ENCODE results near the gene AGXT. TPM values are rescaled to one million over a fixed set of nuclear protein-coding genes. Genes with fewer than 3 reads are reported as not detected.

Gene AGXT
- total and polyA plus RNA-seq, 2 of the 8 experiments (the other 6 are each of a cell fraction or from before 2014, with no cell fraction given) = 0.03 TPM; not detected in 1

DNA sequence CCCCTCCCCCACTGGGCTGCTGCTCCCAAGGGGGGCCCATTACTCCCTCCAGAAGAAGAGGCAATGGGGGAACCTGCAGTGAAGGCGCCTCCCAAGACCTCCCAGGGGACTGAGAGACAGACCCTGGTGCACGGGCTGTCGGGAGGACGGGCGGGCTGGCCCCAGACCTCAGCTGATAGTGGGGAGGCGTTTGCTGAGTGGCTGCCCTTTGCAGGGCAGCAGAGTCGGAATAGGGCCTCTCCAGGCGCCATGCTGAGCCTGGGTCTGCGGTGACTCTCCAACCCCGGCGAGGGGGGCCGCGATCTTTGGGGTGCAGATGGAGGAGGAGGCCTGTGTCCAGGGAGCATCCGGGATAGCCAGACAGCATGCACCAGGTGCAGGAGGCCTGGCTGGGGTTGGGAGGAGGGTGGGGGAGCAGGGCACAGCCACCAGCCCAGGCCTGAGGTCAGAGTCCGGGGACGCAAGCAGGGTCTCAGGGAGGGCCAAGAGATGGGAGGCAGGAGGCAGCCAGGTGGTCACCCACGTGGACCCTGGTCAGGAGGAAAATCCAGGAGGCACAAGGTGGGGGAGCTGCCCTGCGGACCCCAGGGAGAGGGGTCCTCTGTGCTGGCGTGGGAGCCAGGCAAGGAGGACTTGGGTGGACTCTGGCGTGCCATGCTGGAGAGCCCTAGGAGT lies 48.5 kb downstream of the AGXT start:
- POLR2A ChIA-PET (ENCODE audit: partially characterized antibody) = no interaction called here
- no peak for FAIRE-seq
- Histone ChIP-seq H3K27me3 (replicated peaks in 1 of 4; ENCODE audit: control insufficient read depth in 3 of 4, extremely low read depth in 1 of 4, insufficient read depth in 3 of 4, low read length in 3 of 4) (peaks cover 1 to 9% (median 9%) of the 10 kb centered on the region in 4 experiments; a peak in 6 of 7 replicates), H3K4me1 (replicated peaks in 1 of 4; ENCODE audit: control insufficient read depth in 3 of 4, insufficient read depth in 4 of 4, low read length in 3 of 4) (peaks cover 0 to 6% (median 3%) of the 10 kb centered on the region in 4 experiments; a peak in 4 of 7 replicates), H2BK12ac (ENCODE audit: low read depth, low read length) (no peak overlapping the region), H3K36me3 (ENCODE audit: control insufficient read depth in 2 of 4, insufficient read depth in 4 of 4, low read length in 3 of 4) (no peaks in the 10 kb centered on the region), H3K56ac (replicated peaks; ENCODE audit: insufficient read length, low read depth, low read length) (no peak overlapping the region), H3K23me2 (ENCODE audit: low read depth, low read length) (peaks cover 4% of the 10 kb centered on the region; the same call in 1 of the 2 replicates), H2BK120ac (replicated peaks; ENCODE audit: low read depth, low read length) (no peak overlapping the region), H3K14ac (ENCODE audit: insufficient read length) (no peak overlapping the region), H3K23ac (ENCODE audit: insufficient read length) (no peak overlapping the region), H2AK5ac (ENCODE audit: low read depth, low read length) (no peak overlapping the region), H2AFZ (ENCODE audit: low read length) (peak overlapping the region; percentile 24; the same call in 1 of the 2 replicates), H4K5ac (ENCODE audit: insufficient read length, low read depth, low read length) (no peak overlapping the region), H3K79me1 (ENCODE audit: low read depth, low read length) (no peaks in the 10 kb centered on the region), H2BK20ac (ENCODE audit: low read length) (no peak overlapping the region), H3K79me2 (ENCODE audit: control insufficient read depth in 1 of 2, insufficient read depth in 2 of 2, low read length in 2 of 2) (no peaks in the 10 kb centered on the region), H4K91ac (replicated peaks; ENCODE audit: insufficient read length, low read length) (no peak overlapping the region), H2BK5ac (ENCODE audit: low read depth, low read length) (no peak overlapping the region), H3K4ac (replicated peaks; ENCODE audit: insufficient read length, low read depth, low read length) (no peak overlapping the region), H3K4me2 (ENCODE audit: insufficient read depth in 1 of 2, low read depth in 2 of 2, low read length in 2 of 2) (peak overlapping the region; percentile 59 to 83; a peak in 3 of 4 replicates), H3K9ac (replicated peaks in 1 of 4; ENCODE audit: extremely low read depth in 1 of 4, low read depth in 3 of 4, low read length in 3 of 4) (no peak overlapping the region), H3K4me3 (ENCODE audit: extremely low read depth in 1 of 4, insufficient read depth in 2 of 4, low read depth in 3 of 4, low read length in 4 of 4) (peak overlapping the region in 2 of 4 experiments; percentile 34 to 60; a peak in 4 of 8 replicates), H3K9me3 (ENCODE audit: insufficient read depth in 2 of 2, low read depth in 1 of 2, low read length in 1 of 2) (no peaks in the 10 kb centered on the region), H2BK15ac (ENCODE audit: low read length) (no peak overlapping the region), H4K8ac (ENCODE audit: extremely low read depth, insufficient read depth, low read length) (no peak overlapping the region), H3K18ac (ENCODE audit: extremely low read depth, low read length) (no peak overlapping the region), H4K20me1 (replicated peaks in 1 of 2; ENCODE audit: control insufficient read depth in 1 of 2, insufficient read depth in 2 of 2, low read length in 2 of 2) (peaks cover 2 to 4% of the 10 kb centered on the region in 2 experiments), H3K27ac (ENCODE audit: low read depth, low read length) (no peak overlapping the region)
- DNase-seq (ENCODE audit: low read depth in 1 of 2, low spot score in 2 of 2) = peak in 1 of 2 experiments; percentile 58
- 88% methylated on average over 19 of the region's 20 CpGs; no CpG with 5 or more reads in 1 of the 2 experiments for WGBS, 2 experiments (ENCODE audit: extremely low coverage in 1 of 2, insufficient coverage in 1 of 2, insufficient read length in 1 of 2, insufficient replicate concordance in 2 of 2, low coverage in 1 of 2, low lambda C conversion rate in 2 of 2, missing lambda C conversion rate in 1 of 2)
- CTCF ChIA-PET (ENCODE audit: partially characterized antibody) = interaction anchor here (1.0 to 1.5 kb wide), 3 partner anchors 11 to 48 kb away, joined by 3 read pairs; no protein-coding TSS in a partner anchor
- no peak for TF ChIP-seq NANOG (IDR thresholded peaks at IDR 0.05; ENCODE audit: insufficient read depth, low read depth, low read length, poor library complexity, severe bottlenecking)

Measured in H1 (cell line).